ENCODE data around the gene EID3. TPM values are rescaled to one million over a fixed set of nuclear protein-coding genes. Genes with fewer than 3 reads are reported as not detected.

Gene EID3
- total RNA-seq, 1 experiment from 2014 or later, result 1.4 TPM

DNA sequence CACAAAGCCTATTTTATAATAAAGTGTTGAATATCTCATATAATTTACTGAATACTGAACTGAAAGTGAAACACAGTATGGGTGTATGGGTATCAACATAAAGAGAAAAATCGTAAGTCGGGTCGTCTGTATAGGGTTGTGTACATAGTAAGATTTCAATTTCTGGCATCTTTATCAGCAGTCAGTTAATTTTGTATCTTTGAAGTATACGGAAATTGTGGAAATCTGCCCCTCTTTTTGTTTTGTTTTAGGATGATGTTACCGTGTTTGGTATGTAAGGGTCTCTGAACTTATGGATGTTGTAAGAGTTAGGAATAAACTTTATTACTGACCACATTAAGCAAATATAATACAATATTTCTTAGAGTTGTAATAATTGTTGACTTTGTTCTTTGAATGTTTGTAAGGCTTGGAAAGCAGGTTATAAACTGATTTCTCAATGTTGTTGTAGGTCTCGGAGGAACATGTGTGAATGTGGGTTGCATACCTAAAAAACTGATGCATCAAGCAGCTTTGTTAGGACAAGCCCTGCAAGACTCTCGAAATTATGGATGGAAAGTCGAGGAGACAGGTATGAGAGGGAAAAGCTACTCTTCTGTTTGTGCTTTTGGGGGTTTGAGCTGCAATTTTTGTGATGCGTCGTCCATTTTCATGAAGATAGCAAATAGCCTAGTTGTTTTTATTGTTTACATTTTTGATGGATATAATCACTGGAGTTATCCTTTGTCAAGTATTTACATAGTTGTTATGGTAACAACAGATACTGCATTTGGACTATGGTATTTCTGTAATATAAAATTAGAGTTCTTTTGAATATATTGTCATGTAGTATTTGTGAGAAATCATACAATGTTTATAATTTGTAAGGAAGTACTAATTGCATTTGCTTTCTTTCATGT lies 12.0 kb downstream of the EID3 start:
- no peak overlapping the region for H2BK5ac ChIP-seq (ENCODE audit: insufficient read length, low read length)
- no peak overlapping the region for H2BK120ac ChIP-seq (ENCODE audit: low read depth, low read length, poor library complexity, severe bottlenecking)
- Mint-ChIP-seq H3K4me1 (no peaks in the 10 kb centered on the region), H3K9me3 (no peaks in the 10 kb centered on the region), H3K27me3 (ENCODE audit: low read depth) (no peaks in the 10 kb centered on the region), H3K4me3 (no peak overlapping the region), H3K36me3 (ENCODE audit: insufficient read depth in 1 of 3, low read depth in 3 of 3) (peaks cover 39 to 83% (median 83%) of the 10 kb centered on the region in 3 experiments), H3K27ac (no peak overlapping the region)
- H3K4me2 ChIP-seq (ENCODE audit: insufficient read depth, insufficient read length, low read length), result no peak overlapping the region
- no peak overlapping the region for H3K23ac ChIP-seq (ENCODE audit: insufficient read length, low read depth, low read length)
- H3K23me2 ChIP-seq (ENCODE audit: insufficient read length, low read depth, low read length, poor library complexity, severe bottlenecking), result no peaks in the 10 kb centered on the region
- H2AFZ ChIP-seq (ENCODE audit: low read length), result no peak overlapping the region
- H2BK15ac ChIP-seq (ENCODE audit: low read depth, low read length), result no peak overlapping the region
- peaks cover 2% of the 10 kb centered on the region for H3K79me1 ChIP-seq (ENCODE audit: insufficient read depth, low read depth, low read length, poor library complexity, severe bottlenecking)
- DNase-seq, result no peak
- H3T11ph ChIP-seq (ENCODE audit: low read length), result no peak overlapping the region
- H3K18ac ChIP-seq (ENCODE audit: insufficient read length, low read depth, low read length), result no peak overlapping the region
- H4K5ac ChIP-seq (ENCODE audit: insufficient read length, low read depth, low read length), result no peak overlapping the region
- H4K8ac ChIP-seq (replicated peaks; ENCODE audit: insufficient read length, low read depth, low read length), result no peak overlapping the region
- no peak overlapping the region for H2AK5ac ChIP-seq (ENCODE audit: insufficient read length, low read length)
- no peak overlapping the region for H3K27ac ChIP-seq (ENCODE audit: insufficient read length, low read depth, low read length)
- no peak overlapping the region for H3K9ac ChIP-seq (ENCODE audit: extremely low read depth, insufficient read length, low read length)
- no peak overlapping the region for H2BK12ac ChIP-seq (ENCODE audit: insufficient read length, low read depth, low read length)
- no peaks in the 10 kb centered on the region for H3K9me3 ChIP-seq (ENCODE audit: control insufficient read depth, low read depth, low read length)
- no peak overlapping the region for H3K14ac ChIP-seq (ENCODE audit: insufficient read depth, low read length)
- no peaks in the 10 kb centered on the region for H4K20me1 ChIP-seq (ENCODE audit: control insufficient read depth, insufficient read depth, insufficient read length)
- no peak overlapping the region for H3K56ac ChIP-seq (ENCODE audit: insufficient read length, low read depth, low read length)
- H2BK20ac ChIP-seq (ENCODE audit: low read depth, low read length, poor library complexity, severe bottlenecking), result no peak overlapping the region
- H3K4ac ChIP-seq (ENCODE audit: low read depth, low read length), result no peak overlapping the region
- H4K91ac ChIP-seq (ENCODE audit: insufficient read length, low read depth, low read length), result no peak overlapping the region
- H3K4me1 ChIP-seq (ENCODE audit: insufficient read depth, low read length), result no peaks in the 10 kb centered on the region
- H3K79me2 ChIP-seq (ENCODE audit: insufficient read depth, low read length), result no peaks in the 10 kb centered on the region
- no peak for TF ChIP-seq CTCF (conservative IDR thresholded peaks at IDR 0.05)
- WGBS (ENCODE audit: extremely low coverage, insufficient read length, low lambda C conversion rate), result no CpG with 5 or more reads among the region's 10 CpGs
- H3K27me3 ChIP-seq (ENCODE audit: insufficient read depth, low read length), result no peaks in the 10 kb centered on the region

Measured in H9 (cell line).